Stomach (tissue), 4 donors: ENCODE results near the gene PRKG1.

ENCODE experiments used
- CTCF ChIP-seq, 7 experiments: fragments of 450-650 bp in 4 of 7; fragments of 200-600 bp in 3 of 7; sonication (generic) in 3 of 7; IDR thresholded peaks; one replicate each; pipeline ENCODE4 v1.5.1; 2016 to 2019; ENCODE audit warnings: antibody characterized with exemption in 7 of 7, control low read depth in 2 of 7, mild to moderate bottlenecking in 1 of 7
- EP300 ChIP-seq: sonication (generic); formaldehyde crosslinking; IDR thresholded peaks from one replicate; pipeline ENCODE4 v1.6.1; 2017; ENCODE audit warnings: antibody characterized with exemption
- POLR2A ChIP-seq, 4 donors: fragments of 450-650 bp; IDR thresholded peaks; one replicate each; pipeline ENCODE4 v1.6.1; 2016; ENCODE audit warnings: antibody characterized with exemption in 4 of 4, control low read depth in 2 of 4, mild to moderate bottlenecking in 1 of 4, moderate library complexity in 1 of 4

- TF ChIP-seq CTCF (IDR thresholded peaks at IDR 0.05) (no peak), EP300 (no peak), POLR2A (IDR thresholded peaks at IDR 0.05) (no peak)
These were observed 769.7 kb downstream of the PRKG1 start for GRCh38 chr10:51843966-51844365.
